ENCODE measurements around the gene UBA3.

DNA sequence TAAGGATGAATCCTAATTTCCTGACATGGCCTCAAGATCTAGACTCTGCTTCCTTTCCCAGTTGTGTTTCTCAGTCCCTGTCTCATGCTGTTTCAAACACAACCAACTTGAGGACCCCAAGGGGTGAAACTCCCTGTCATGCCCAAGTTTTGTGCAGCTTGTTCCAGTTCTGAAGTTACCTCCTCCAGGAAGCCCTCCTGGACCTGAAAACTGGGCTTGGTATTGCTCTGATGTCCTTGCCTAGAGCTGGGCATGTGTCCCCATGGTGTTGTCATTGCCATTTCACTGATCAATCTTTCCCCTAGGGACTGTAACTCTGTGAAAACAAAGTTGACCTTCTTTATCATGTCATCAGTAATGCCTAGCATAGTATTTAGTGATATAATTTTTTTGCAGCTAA, 48.3 kb upstream of the UBA3 start:
- TF ChIP-seq, protein P1, sequence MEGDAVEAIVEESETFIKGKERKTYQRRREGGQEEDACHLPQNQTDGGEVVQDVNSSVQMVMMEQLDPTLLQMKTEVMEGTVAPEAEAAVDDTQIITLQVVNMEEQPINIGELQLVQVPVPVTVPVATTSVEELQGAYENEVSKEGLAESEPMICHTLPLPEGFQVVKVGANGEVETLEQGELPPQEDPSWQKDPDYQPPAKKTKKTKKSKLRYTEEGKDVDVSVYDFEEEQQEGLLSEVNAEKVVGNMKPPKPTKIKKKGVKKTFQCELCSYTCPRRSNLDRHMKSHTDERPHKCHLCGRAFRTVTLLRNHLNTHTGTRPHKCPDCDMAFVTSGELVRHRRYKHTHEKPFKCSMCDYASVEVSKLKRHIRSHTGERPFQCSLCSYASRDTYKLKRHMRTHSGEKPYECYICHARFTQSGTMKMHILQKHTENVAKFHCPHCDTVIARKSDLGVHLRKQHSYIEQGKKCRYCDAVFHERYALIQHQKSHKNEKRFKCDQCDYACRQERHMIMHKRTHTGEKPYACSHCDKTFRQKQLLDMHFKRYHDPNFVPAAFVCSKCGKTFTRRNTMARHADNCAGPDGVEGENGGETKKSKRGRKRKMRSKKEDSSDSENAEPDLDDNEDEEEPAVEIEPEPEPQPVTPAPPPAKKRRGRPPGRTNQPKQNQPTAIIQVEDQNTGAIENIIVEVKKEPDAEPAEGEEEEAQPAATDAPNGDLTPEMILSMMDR (IDR thresholded peaks at IDR 0.05): no peak
- no peak for TF ChIP-seq POLR2A (IDR thresholded peaks at IDR 0.05)
